Endothelial cell of umbilical vein (primary cell): Measurements from ENCODE around the gene BRSK2. TPM values are rescaled to one million over a fixed set of nuclear protein-coding genes. Genes with fewer than 3 reads are reported as not detected.

Experiments
- BruUV-seq: library from RNA; stranded (reverse); fragments of 400-500 nt; replicated peaks from 2 replicates; lab custom pipeline; 2021; lab: Mats Ljungman, UMichigan
- CTCF ChIA-PET: fragments of 300-600, 350-600 bp; sonication (Branson Sonifier 250); formaldehyde crosslinking; loops from one replicate; lab custom pipeline; 2021; ENCODE audit warnings: antibody characterized with exemption, inconsistent platforms; lab: Charles Lee
- POLR2A ChIA-PET: fragments of 300-600, 350-600 bp; sonication (Branson Sonifier 250); formaldehyde crosslinking; loops from one replicate; lab custom pipeline; 2021; ENCODE audit warnings: antibody characterized with exemption, inconsistent platforms; lab: Charles Lee
- DNase-seq: peaks from one replicate; pipeline ENCODE4 v3.0.0-alpha.2; 2011; ENCODE audit warnings: low read depth, low spot score
- FAIRE-seq: peaks from 2 replicates; lab custom pipeline; 2011; peaks lifted over from hg19 to GRCh38; lab: Jason Lieb, UNC
- H2AFZ ChIP-seq: 2 replicates; pipeline ENCODE4 v1.6.0; 2012; ENCODE audit warnings: low read depth, low read length, control low read depth, inconsistent platforms
- H3K27ac ChIP-seq: 2 replicates; pipeline ENCODE4 v1.5.1; 2011; ENCODE audit warnings: low read depth, mild to moderate bottlenecking, control low read depth, low read length, moderate library complexity; ENCODE audit not compliant: insufficient read depth
- H3K27me3 ChIP-seq, 2 experiments: 2 replicates each; pipeline versions ENCODE4 v1.6.0 to v1.6.1; 2011; ENCODE audit warnings: low read length in 2 of 2, mixed read lengths in 1 of 2; ENCODE audit not compliant: control insufficient read depth in 2 of 2, insufficient read depth in 2 of 2
- H3K36me3 ChIP-seq, 2 experiments: 2 replicates in 1 of 2; 3 replicates in 1 of 2; pipeline ENCODE4 v1.5.1; 2011; ENCODE audit warnings: low read length in 2 of 2, mild to moderate bottlenecking in 1 of 2, moderate library complexity in 1 of 2; ENCODE audit not compliant: control insufficient read depth in 2 of 2, insufficient read depth in 2 of 2; ENCODE audit errors: extremely low read depth in 1 of 2
- H3K4me1 ChIP-seq: 3 replicates; pipeline ENCODE4 v1.5.1; 2011; ENCODE audit warnings: mild to moderate bottlenecking, low read length; ENCODE audit not compliant: control insufficient read depth, insufficient read depth; ENCODE audit errors: extremely low read depth
- H3K4me2 ChIP-seq: 2 replicates; pipeline ENCODE4 v1.6.1; 2011; ENCODE audit warnings: low read length, control low read depth, mixed read lengths; ENCODE audit not compliant: insufficient read depth
- H3K4me3 ChIP-seq, 3 experiments: fragments of 200-600 bp in 1 of 3; sonication (generic), shearing (Covaris generic) in 1 of 3; replicated peaks in 1 of 3; 2 replicates each; pipeline ENCODE4 v1.5.1; 2011 to 2016; ENCODE audit warnings: control low read depth in 3 of 3, low read length in 3 of 3, mild to moderate bottlenecking in 2 of 3, inconsistent platforms in 1 of 3, low read depth in 1 of 3, moderate library complexity in 1 of 3; ENCODE audit not compliant: insufficient read depth in 1 of 3
- H3K79me2 ChIP-seq: 2 replicates; pipeline ENCODE4 v1.6.0; 2012; ENCODE audit warnings: low read length, inconsistent platforms; ENCODE audit not compliant: control insufficient read depth, insufficient read depth
- H3K9ac ChIP-seq: replicated peaks from 2 replicates; pipeline ENCODE3; 2011; ENCODE audit warnings: low read length, control low read depth; ENCODE audit not compliant: insufficient read depth; ENCODE audit errors: extremely low read depth
- H3K9me1 ChIP-seq: replicated peaks from 3 replicates; pipeline ENCODE4 v1.6.0; 2011; ENCODE audit warnings: mild to moderate bottlenecking, low read length; ENCODE audit not compliant: control insufficient read depth, insufficient read depth; ENCODE audit errors: extremely low read depth
- H3K9me3 ChIP-seq: replicated peaks from 2 replicates; pipeline ENCODE4 v1.5.1; 2012; ENCODE audit warnings: low read length, inconsistent platforms; ENCODE audit not compliant: control insufficient read depth, insufficient read depth
- H4K20me1 ChIP-seq: replicated peaks from 2 replicates; pipeline ENCODE3; 2011; ENCODE audit warnings: mild to moderate bottlenecking, low read length; ENCODE audit not compliant: control insufficient read depth, insufficient read depth; ENCODE audit errors: extremely low read depth
- CTCF ChIP-seq, 2 donors: IDR thresholded peaks; 1 replicate in 1 of 2; 2 replicates in 1 of 2; pipeline ENCODE4 v1.5.1; 2011; ENCODE audit warnings: low read length in 2 of 2, mild to moderate bottlenecking in 2 of 2, moderate library complexity in 2 of 2, control low read depth in 1 of 2, inconsistent platforms in 1 of 2, low read depth in 1 of 2; ENCODE audit not compliant: insufficient read depth in 1 of 2; ENCODE audit errors: extremely low read depth in 1 of 2
- FOS ChIP-seq: IDR thresholded peaks from 2 replicates; pipeline ENCODE4 v1.6.1; 2011; ENCODE audit warnings: mild to moderate bottlenecking, low read length, moderate library complexity, borderline replicate concordance; ENCODE audit not compliant: insufficient read depth
- GATA2 ChIP-seq: IDR thresholded peaks from 2 replicates; pipeline ENCODE4 v1.7.0; 2011; ENCODE audit warnings: low read depth, mild to moderate bottlenecking, moderate library complexity, mixed read lengths, low read length; ENCODE audit not compliant: insufficient read length, insufficient read depth
- MYC ChIP-seq: IDR thresholded peaks from one replicate; pipeline ENCODE4 v1.6.1; 2011; ENCODE audit warnings: mild to moderate bottlenecking, low read depth, low read length
- POLR2A ChIP-seq: IDR thresholded peaks from 2 replicates; pipeline ENCODE4 v1.6.1; 2012; ENCODE audit warnings: low read depth, mild to moderate bottlenecking, control low read depth, low read length
- POLR2AphosphoS5 ChIP-seq: IDR thresholded peaks from 2 replicates; pipeline ENCODE4 v1.6.1; 2012; ENCODE audit warnings: low read depth, mild to moderate bottlenecking, control low read depth, low read length, moderate library complexity; ENCODE audit not compliant: insufficient read depth
- dilution Hi-C: fragments of 300-500 bp; cut with MboI; formaldehyde crosslinking; loops from one replicate; pipeline ENCODE4 v1.15.0; 2019; ENCODE audit warnings: low sequenced_read_pairs; ENCODE audit not compliant: extremely low pct_ligation_motif_present
- intact Hi-C: fragments of 100-400 bp; cut with micrococcal nuclease; formaldehyde crosslinking; loops from one replicate; pipeline ENCODE4 v1.10.0; 2022
- polyA plus RNA-seq, 4 experiments: library from polyadenylated mRNA; depleted of rRNA in 3 of 4; stranded (reverse) in 3 of 4; unstranded in 1 of 4; fragments of >200 nt; gene quantifications; 2 replicates each; pipeline versions ENCODE4 v1.2.1 to v1.2.3, GENCODE V29; 2011 to 2012; ENCODE audit warnings: missing spikeins in 1 of 4
- total RNA-seq: library from RNA; stranded (reverse); gene quantifications from 2 replicates; pipeline ENCODE4 v1.2.3, GENCODE V29; 2021

BRSK2 gene
- total and polyA plus RNA-seq, 2 donors (not counting 3 experiments of a cell fraction or from before 2014, with no cell fraction given) = 0.08 to 0.20 TPM

- no peak for TF ChIP-seq CTCF (IDR thresholded peaks at IDR 0.05; ENCODE audit: extremely low read depth in 1 of 2, insufficient read depth in 1 of 2, low read depth in 1 of 2, low read length in 2 of 2)
- no peak for TF ChIP-seq GATA2
- TF ChIP-seq POLR2A = no peak
- H3K4me2 ChIP-seq = no peak overlapping the region
- H4K20me1 ChIP-seq = no peaks in the 10 kb centered on the region
- H3K9ac ChIP-seq = no peak overlapping the region
- intact Hi-C loops (no loop called here), dilution Hi-C loops (no loop called here)
- no peaks in the 10 kb centered on the region for H3K4me1 ChIP-seq
- DNase-seq (no peak), FAIRE-seq (no peak)
- no peak overlapping the region for H3K27ac ChIP-seq
- no peaks in the 10 kb centered on the region for H3K9me3 ChIP-seq
- ChIA-PET POLR2A (no interaction called here), CTCF (no interaction called here)
- no peaks in the 10 kb centered on the region for H3K9me1 ChIP-seq
- H3K36me3 ChIP-seq = no peaks in the 10 kb centered on the region
- no TSS peak for BruUV-seq
- H3K27me3 ChIP-seq = no peaks in the 10 kb centered on the region
- H3K4me3 ChIP-seq = no peak overlapping the region
- H3K79me2 ChIP-seq = no peaks in the 10 kb centered on the region
- H2AFZ ChIP-seq = no peak overlapping the region
Observed at GRCh38 chr11:1442807-1443366, 53.2 kb downstream of the BRSK2 start.

- no peaks in the 10 kb centered on the region for H3K27me3 ChIP-seq
- dilution Hi-C loops = no loop called here
- TF ChIP-seq POLR2AphosphoS5 (no peak), FOS (no peak), MYC (no peak)
- intact Hi-C loops = no loop called here
- BruUV-seq = no TSS peak
- no peak for DNase-seq
- no peaks in the 10 kb centered on the region for H4K20me1 ChIP-seq
- H3K27ac ChIP-seq = no peak overlapping the region
- no peak overlapping the region for H3K9ac ChIP-seq
- H2AFZ ChIP-seq = no peak overlapping the region
- no peak for FAIRE-seq
- H3K9me3 ChIP-seq = no peaks in the 10 kb centered on the region
- H3K4me3 ChIP-seq = no peak overlapping the region
- H3K4me1 ChIP-seq = no peaks in the 10 kb centered on the region
- ChIA-PET POLR2A (no interaction called here), CTCF (no interaction called here)
- H3K36me3 ChIP-seq = no peaks in the 10 kb centered on the region
- no peak overlapping the region for H3K4me2 ChIP-seq
- no peaks in the 10 kb centered on the region for H3K79me2 ChIP-seq
- no peaks in the 10 kb centered on the region for H3K9me1 ChIP-seq
Observed at GRCh38 chr11:1443737-1444136, 54.0 kb downstream of the BRSK2 start.
